IMR-90 (cell line): ENCODE measurements around the gene LRPAP1. TPM values are rescaled to one million over a fixed set of nuclear protein-coding genes. Genes with fewer than 3 reads are reported as not detected.

Experiments used
- ATAC-seq: fragments of 200-7000 bp; cut with Tn5 transposase; 2 replicates; pipeline ENCODE4 v1.9.1; 2020; ENCODE audit warnings: low read depth, mild to moderate bottlenecking, moderate library complexity
- BruUV-seq: library from RNA; stranded (reverse); fragments of 400-500 nt; replicated peaks from 2 replicates; lab custom pipeline; 2021; lab: Mats Ljungman, UMichigan
- CTCF ChIA-PET: fragments of 300-600 bp; formaldehyde crosslinking; extraction: SDS; loops from one replicate; lab custom pipeline; 2021; ENCODE audit warnings: antibody characterized with exemption; lab: Yijun Ruan, JAX
- POLR2A ChIA-PET: fragments of 300-600 bp; sonication (Branson Sonifier 250); formaldehyde crosslinking; loops from one replicate; lab custom pipeline; 2022; ENCODE audit warnings: antibody characterized with exemption; ENCODE audit not compliant: unreplicated experiment; lab: Charles Lee
- DNase-seq: peaks from one replicate; pipeline ENCODE4 v3.0.0; 2013
- H2AFZ ChIP-seq: replicated peaks from 2 replicates; pipeline ENCODE3; 2013; ENCODE audit warnings: low read length, mild to moderate bottlenecking; ENCODE audit not compliant: poor library complexity
- H2AK5ac ChIP-seq: 2 replicates; pipeline ENCODE4 v1.6.1; 2013; ENCODE audit warnings: low read depth, low read length, inconsistent platforms
- H2AK9ac ChIP-seq: replicated peaks from 2 replicates; pipeline ENCODE3; 2013; ENCODE audit warnings: mild to moderate bottlenecking, low read depth, low read length, moderate library complexity; ENCODE audit not compliant: poor library complexity
- H2BK120ac ChIP-seq: 2 replicates; pipeline ENCODE4 v1.6.1; 2013; ENCODE audit warnings: low read depth, low read length, inconsistent platforms
- H2BK15ac ChIP-seq: 3 replicates; pipeline ENCODE4 v1.6.1; 2013; ENCODE audit warnings: low read depth, low read length, inconsistent platforms
- H2BK20ac ChIP-seq: 2 replicates; pipeline ENCODE4 v1.6.1; 2013; ENCODE audit warnings: low read depth, mild to moderate bottlenecking, inconsistent platforms, low read length, moderate library complexity
- H2BK5ac ChIP-seq: 2 replicates; pipeline ENCODE4 v1.6.1; 2013; ENCODE audit warnings: mild to moderate bottlenecking, low read depth, low read length, inconsistent platforms; ENCODE audit not compliant: poor library complexity, severe bottlenecking
- H3K14ac ChIP-seq: replicated peaks from 2 replicates; pipeline ENCODE4 v1.6.1; 2013; ENCODE audit warnings: low read depth, low read length, inconsistent platforms
- H3K18ac ChIP-seq: 2 replicates; pipeline ENCODE4 v1.6.1; 2013; ENCODE audit warnings: low read depth, low read length, control low read depth
- H3K23ac ChIP-seq: 2 replicates; pipeline ENCODE4 v1.6.1; 2013; ENCODE audit warnings: low read depth, low read length, inconsistent platforms
- H3K27ac ChIP-seq: 2 replicates; pipeline ENCODE4 v1.5.1; 2013; ENCODE audit warnings: mild to moderate bottlenecking, control low read depth, low read length; ENCODE audit not compliant: insufficient read depth
- H3K27me3 ChIP-seq: 2 replicates; pipeline ENCODE4 v1.6.1; 2013; ENCODE audit warnings: low read length; ENCODE audit not compliant: control insufficient read depth, insufficient read depth
- H3K36me3 ChIP-seq: 2 replicates; pipeline ENCODE4 v1.6.1; 2013; ENCODE audit warnings: low read length, mixed read lengths; ENCODE audit not compliant: control insufficient read depth, insufficient read depth
- H3K4ac ChIP-seq: 2 replicates; pipeline ENCODE4 v1.6.1; 2013; ENCODE audit warnings: low read depth, low read length, inconsistent platforms
- H3K4me1 ChIP-seq: 2 replicates; pipeline ENCODE4 v1.6.1; 2013; ENCODE audit warnings: low read length, mixed read lengths; ENCODE audit not compliant: control insufficient read depth, insufficient read depth
- H3K4me2 ChIP-seq: 2 replicates; pipeline ENCODE4 v1.6.1; 2013; ENCODE audit warnings: low read depth, mild to moderate bottlenecking, control low read depth, low read length, moderate library complexity
- H3K4me3 ChIP-seq: 2 replicates; pipeline ENCODE4 v1.5.1; 2013; ENCODE audit warnings: low read depth, mild to moderate bottlenecking, control low read depth, low read length, moderate library complexity; ENCODE audit not compliant: insufficient read depth
- H3K56ac ChIP-seq: 2 replicates; pipeline ENCODE4 v1.6.1; 2013; ENCODE audit warnings: low read length, inconsistent platforms; ENCODE audit not compliant: insufficient read depth; ENCODE audit errors: extremely low read depth
- H3K79me1 ChIP-seq, 2 experiments: 2 replicates each; pipeline ENCODE4 v1.6.1; 2013; ENCODE audit warnings: low read length in 2 of 2, inconsistent platforms in 1 of 2, low read depth in 1 of 2
- H3K9ac ChIP-seq: 2 replicates; pipeline ENCODE4 v1.6.1; 2013; ENCODE audit warnings: low read depth, low read length, control low read depth
- H3K9me1 ChIP-seq: 2 replicates; pipeline ENCODE4 v1.6.1; 2013; ENCODE audit warnings: low read length, inconsistent platforms; ENCODE audit not compliant: insufficient read depth
- H3K9me3 ChIP-seq: 2 replicates; pipeline ENCODE4 v1.6.1; 2013; ENCODE audit warnings: low read length; ENCODE audit not compliant: control insufficient read depth, insufficient read depth
- H4K20me1 ChIP-seq: 2 replicates; pipeline ENCODE4 v1.6.1; 2013; ENCODE audit warnings: low read length, inconsistent platforms; ENCODE audit not compliant: insufficient read depth
- H4K5ac ChIP-seq: 2 replicates; pipeline ENCODE4 v1.6.1; 2013; ENCODE audit warnings: mild to moderate bottlenecking, low read depth, low read length, control low read depth
- H4K8ac ChIP-seq, 2 experiments: 2 replicates each; pipeline ENCODE4 v1.6.1; 2013; ENCODE audit warnings: low read depth in 2 of 2, low read length in 2 of 2, control low read depth in 1 of 2, inconsistent platforms in 1 of 2
- H4K91ac ChIP-seq: 2 replicates; pipeline ENCODE4 v1.6.1; 2013; ENCODE audit warnings: low read depth, low read length, inconsistent platforms; ENCODE audit not compliant: insufficient read depth
- BHLHE40 ChIP-seq: fragments of 150-350 bp; IDR thresholded peaks from 2 replicates; pipeline ENCODE4 v1.6.1; 2016; ENCODE audit warnings: mild to moderate bottlenecking, low read depth, low read length
- CHD1 ChIP-seq: IDR thresholded peaks from 2 replicates; pipeline ENCODE4 v1.6.1; 2012; ENCODE audit warnings: low read depth, low read length, improper control_type of control experiment
- FOS ChIP-seq: fragments of 150-350 bp; IDR thresholded peaks from 2 replicates; pipeline ENCODE4 v1.6.1; 2016; ENCODE audit warnings: low read depth, low read length
- MAFK ChIP-seq: IDR thresholded peaks from 2 replicates; pipeline ENCODE4 v1.6.1; 2012; ENCODE audit warnings: low read depth, low read length, improper control_type of control experiment
- RFX5 ChIP-seq: IDR thresholded peaks from 2 replicates; pipeline ENCODE4 v1.8.0; 2012; ENCODE audit warnings: low read depth, mild to moderate bottlenecking, low read length, moderate library complexity
- USF2 ChIP-seq: fragments of 150-350 bp; IDR thresholded peaks from 2 replicates; pipeline ENCODE4 v1.6.1; 2017; ENCODE audit warnings: mild to moderate bottlenecking, antibody characterized with exemption, low read length, low read depth
- WGBS, 2 experiments: methylation state at CpG; one replicate each; pipeline versions ENCODE4 v1.1.5 to v1.1.7; 2013; ENCODE audit warnings: missing lambda C conversion rate in 2 of 2; ENCODE audit not compliant: insufficient read length in 1 of 2; ENCODE audit errors: extremely low coverage in 2 of 2; 5-methylcytosine and 5-hydroxymethylcytosine counted together
- dilution Hi-C: fragments of 300-500 bp; cut with HindIII; formaldehyde crosslinking; loops from one replicate; pipeline ENCODE4 v1.14.3; 2018; ENCODE audit warnings: low sequenced_read_pairs; ENCODE audit not compliant: unreplicated experiment
- in situ Hi-C: fragments of 300-500 bp; cut with MboI; formaldehyde crosslinking; loops from 3 replicates; pipeline ENCODE4 v1.14.3; 2019; ENCODE audit warnings: low sequenced_read_pairs, inconsistent platforms, mixed read lengths
- intact Hi-C: fragments of 100-400 bp; cut with micrococcal nuclease; formaldehyde crosslinking; loops from 2 replicates; pipeline ENCODE4 v1.10.0; 2022
- polyA plus RNA-seq, 3 experiments: library from polyadenylated mRNA; depleted of rRNA; stranded (reverse); fragments of >200 nt; gene quantifications; 2 replicates each; pipeline ENCODE4 v1.2.3, GENCODE V29; 2012; ENCODE audit warnings: low replicate concordance in 1 of 3
- total RNA-seq: library from RNA; depleted of rRNA; stranded (reverse); fragments of >200 nt; gene quantifications from 2 replicates; pipeline ENCODE4 v1.2.3, GENCODE V29; 2012

LRPAP1 gene
- total and polyA plus RNA-seq, 2 of the 4 experiments (the other 2 are of a cell fraction): 135 to 175 TPM

GRCh38 chr4:3481783-3482393, 50.3 kb downstream of the LRPAP1 start:
- H3K56ac ChIP-seq: no peak overlapping the region
- H4K20me1 ChIP-seq: no peaks in the 10 kb centered on the region
- H3K4me2 ChIP-seq: no peak overlapping the region
- H2AK5ac ChIP-seq: no peak overlapping the region
- H2BK15ac ChIP-seq: no peak overlapping the region
- H3K9me1 ChIP-seq: no peaks in the 10 kb centered on the region
- no peak overlapping the region for H3K23ac ChIP-seq
- no peak overlapping the region for H2BK120ac ChIP-seq
- no peak overlapping the region for H3K4ac ChIP-seq
- no peak for ATAC-seq
- in situ Hi-C loops: no loop called here
- H4K8ac ChIP-seq: no peak overlapping the region
- no TSS peak for BruUV-seq
- no peaks in the 10 kb centered on the region for H3K4me1 ChIP-seq
- ChIA-PET CTCF (interaction anchor here (1.5 kb wide), 1 partner anchor 290 kb away, joined by 3 read pairs; no protein-coding TSS in a partner anchor), POLR2A (no interaction called here)
- dilution Hi-C loops: no loop called here
- H3K4me3 ChIP-seq: no peak overlapping the region
- H2BK5ac ChIP-seq: no peak overlapping the region
- H3K79me1 ChIP-seq: no peaks in the 10 kb centered on the region
- H3K9me3 ChIP-seq: no peaks in the 10 kb centered on the region
- no peak overlapping the region for H3K14ac ChIP-seq
- H3K18ac ChIP-seq: no peak overlapping the region
- H3K27ac ChIP-seq: no peak overlapping the region
- no peak overlapping the region for H2AFZ ChIP-seq
- TF ChIP-seq BHLHE40 (no peak), FOS (no peak), MAFK (no peak), RFX5 (no peak), USF2 (no peak), CHD1 (no peak)
- no peak overlapping the region for H3K9ac ChIP-seq
- WGBS, 2 experiments: 53% methylated on average over 10 of the region's 19 CpGs; no CpG with 5 or more reads in 1 of the 2 experiments
- H4K5ac ChIP-seq: no peak overlapping the region
- H3K27me3 ChIP-seq: peaks cover 57% of the 10 kb centered on the region
- no peak overlapping the region for H2BK20ac ChIP-seq
- H2AK9ac ChIP-seq: no peak overlapping the region
- no peak overlapping the region for H4K91ac ChIP-seq
- no peaks in the 10 kb centered on the region for H3K36me3 ChIP-seq
- DNase-seq: no peak
- intact Hi-C loops: loop anchor here (5.0 kb wide), 2 partner anchors 290 to 375 kb away; no protein-coding TSS in a partner anchor
